Astrocyte (in vitro differentiated cells and primary cell): ENCODE measurements around the gene SBNO2.

Source experiments
- EZH2 ChIP-seq: IDR thresholded peaks from 2 replicates; pipeline ENCODE4 v1.6.1; 2012; ENCODE audit warnings: mild to moderate bottlenecking, low read length, inconsistent platforms; ENCODE audit not compliant: insufficient read depth
- TF ChIP-seq, protein P1 (sequence below): IDR thresholded peaks from 2 replicates; pipeline ENCODE4 v1.5.1; 2011; ENCODE audit warnings: low read depth, mild to moderate bottlenecking, inconsistent platforms, low read length, moderate library complexity; ENCODE audit not compliant: insufficient read depth

DNA sequence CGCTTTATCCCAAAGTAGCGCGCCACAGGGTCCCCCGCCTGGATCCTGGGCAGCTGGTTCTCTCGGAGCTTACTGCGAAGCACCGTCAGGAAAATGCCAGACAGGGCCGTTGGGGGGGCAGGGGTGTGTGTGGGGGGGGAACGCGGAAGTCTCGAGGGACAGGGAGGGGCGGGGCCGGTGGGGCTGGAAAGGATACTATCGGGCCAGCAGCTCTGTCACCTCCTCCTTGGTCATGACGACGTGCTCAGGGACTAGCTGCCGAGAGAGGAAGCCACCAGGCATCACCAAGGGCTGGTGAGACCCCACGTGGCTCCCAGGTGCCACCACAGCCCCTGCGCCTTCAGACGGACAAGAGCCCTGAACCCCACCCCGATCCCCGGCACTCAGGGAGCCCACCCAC is 84.2 kb downstream of the SBNO2 start:
- TF ChIP-seq EZH2 = no peak
- TF ChIP-seq, protein P1, sequence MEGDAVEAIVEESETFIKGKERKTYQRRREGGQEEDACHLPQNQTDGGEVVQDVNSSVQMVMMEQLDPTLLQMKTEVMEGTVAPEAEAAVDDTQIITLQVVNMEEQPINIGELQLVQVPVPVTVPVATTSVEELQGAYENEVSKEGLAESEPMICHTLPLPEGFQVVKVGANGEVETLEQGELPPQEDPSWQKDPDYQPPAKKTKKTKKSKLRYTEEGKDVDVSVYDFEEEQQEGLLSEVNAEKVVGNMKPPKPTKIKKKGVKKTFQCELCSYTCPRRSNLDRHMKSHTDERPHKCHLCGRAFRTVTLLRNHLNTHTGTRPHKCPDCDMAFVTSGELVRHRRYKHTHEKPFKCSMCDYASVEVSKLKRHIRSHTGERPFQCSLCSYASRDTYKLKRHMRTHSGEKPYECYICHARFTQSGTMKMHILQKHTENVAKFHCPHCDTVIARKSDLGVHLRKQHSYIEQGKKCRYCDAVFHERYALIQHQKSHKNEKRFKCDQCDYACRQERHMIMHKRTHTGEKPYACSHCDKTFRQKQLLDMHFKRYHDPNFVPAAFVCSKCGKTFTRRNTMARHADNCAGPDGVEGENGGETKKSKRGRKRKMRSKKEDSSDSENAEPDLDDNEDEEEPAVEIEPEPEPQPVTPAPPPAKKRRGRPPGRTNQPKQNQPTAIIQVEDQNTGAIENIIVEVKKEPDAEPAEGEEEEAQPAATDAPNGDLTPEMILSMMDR = no peak
